ENCODE results near the gene CEP131. TPM values are rescaled to one million over a fixed set of nuclear protein-coding genes. Genes with fewer than 3 reads are reported as not detected.
A peak's percentile ranks its signal among the peaks of the same experiment; 100 is the strongest.

CEP131 gene
- total RNA-seq, 1 experiment from 2014 or later: 33.8 TPM

DNA sequence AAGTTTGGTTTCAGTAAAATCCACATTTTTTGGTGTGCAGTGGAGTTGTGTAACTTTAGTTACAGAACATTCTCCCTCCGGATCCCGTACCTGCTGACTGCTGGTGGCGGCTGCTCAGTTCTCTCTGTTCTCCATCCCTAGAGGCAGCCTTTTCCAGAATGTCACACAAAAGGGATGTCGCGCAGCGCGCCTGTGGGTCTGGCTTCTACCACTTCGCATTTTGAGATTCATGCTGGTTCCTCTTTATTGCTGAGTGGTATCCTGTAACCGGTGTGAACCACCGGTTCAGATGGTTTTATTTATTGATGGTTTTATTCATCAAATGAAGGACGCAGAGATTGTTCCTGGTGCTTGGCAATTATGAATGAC is 981 bp upstream of the CEP131 start:
- DNase-seq (ENCODE audit: low read depth): no peak

- DNase-seq (ENCODE audit: low read depth): no peak
Observed at GRCh38 chr17:81222620-81222905, 202 bp downstream of the CEP131 start.

- no peak for DNase-seq (ENCODE audit: low read depth)
Observed at GRCh38 chr17:81221842-81222619, 734 bp downstream of the CEP131 start.

DNA sequence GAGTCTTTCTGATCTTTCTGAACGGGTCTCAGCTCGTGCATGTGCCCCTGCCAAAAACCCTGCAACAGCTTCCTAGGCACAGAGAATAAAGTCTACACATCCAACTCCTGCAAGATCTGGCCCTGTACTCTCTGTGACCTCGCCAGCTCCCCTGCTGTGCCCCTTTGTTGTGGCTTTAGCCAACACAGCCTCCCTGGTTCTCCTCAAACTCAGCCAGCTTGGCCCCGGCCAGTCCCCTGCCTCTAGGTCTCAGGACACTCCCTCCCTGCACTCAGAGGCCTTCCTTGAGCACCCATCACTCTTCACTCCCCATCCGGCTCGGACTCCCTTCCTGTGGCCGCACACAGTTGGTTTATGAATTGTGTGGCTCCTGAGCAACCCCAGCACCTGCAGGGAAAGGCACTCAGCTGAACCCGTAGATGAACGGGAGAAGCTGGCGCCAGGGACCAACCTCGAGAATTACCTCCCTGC is 1.4 kb downstream of the CEP131 start:
- DNase-seq (ENCODE audit: low read depth): no peak

- DNase-seq (ENCODE audit: low read depth): no peak
Observed at GRCh38 chr17:81219476-81220180, 3.1 kb downstream of the CEP131 start.

- no peak for DNase-seq (ENCODE audit: low read depth)
Observed at GRCh38 chr17:81218991-81219390, 3.8 kb downstream of the CEP131 start.

DNA sequence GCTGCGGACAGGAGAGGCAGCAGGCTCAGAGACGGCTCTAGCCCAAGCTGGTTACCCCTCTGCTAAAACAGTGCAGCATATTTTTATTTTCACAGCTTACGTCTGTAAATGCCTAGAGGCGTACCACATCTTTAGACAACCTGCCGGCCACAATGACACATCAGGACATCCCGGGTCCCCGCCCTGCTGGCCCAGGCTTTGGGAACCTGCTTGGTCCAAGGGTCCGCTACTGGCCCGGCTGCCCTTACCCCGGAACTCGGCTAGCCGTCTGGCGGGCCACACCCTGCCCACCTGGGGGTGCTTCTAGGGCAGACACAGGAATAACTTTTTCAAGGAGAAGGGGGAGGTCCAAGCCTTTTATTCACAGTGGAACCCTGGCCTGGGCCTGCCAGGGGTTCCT is 4.3 kb downstream of the CEP131 start:
- DNase-seq (ENCODE audit: low read depth): no peak

GRCh38 chr17:81217491-81217890 is 5.3 kb downstream of the CEP131 start:
- no peak for DNase-seq (ENCODE audit: low read depth)

DNA sequence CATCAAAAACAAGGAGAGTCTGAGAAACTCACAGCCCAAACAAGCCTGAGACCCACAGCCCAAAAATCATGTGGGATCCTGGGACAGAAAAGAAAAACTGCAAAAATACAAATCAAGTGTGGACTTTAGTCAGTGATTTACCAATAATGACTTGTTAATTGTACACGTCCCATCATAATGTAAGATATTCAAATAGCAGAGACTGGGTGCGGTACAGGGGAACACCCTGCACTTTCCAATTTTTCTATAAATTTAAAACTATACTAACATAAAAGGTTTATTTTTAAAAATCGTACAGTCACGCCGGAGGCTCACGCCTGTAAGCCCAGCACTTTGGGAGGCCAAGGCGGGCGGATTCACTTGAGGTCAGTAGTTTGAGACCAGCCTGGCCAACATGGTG is 8.8 kb downstream of the CEP131 start:
- DNase-seq (ENCODE audit: low read depth): no peak

- DNase-seq (ENCODE audit: low read depth): no peak
Observed at GRCh38 chr17:81212365-81212764, 10.4 kb downstream of the CEP131 start.

- DNase-seq (ENCODE audit: low read depth): no peak
Observed at GRCh38 chr17:81210868-81211267, 11.9 kb downstream of the CEP131 start.

DNA sequence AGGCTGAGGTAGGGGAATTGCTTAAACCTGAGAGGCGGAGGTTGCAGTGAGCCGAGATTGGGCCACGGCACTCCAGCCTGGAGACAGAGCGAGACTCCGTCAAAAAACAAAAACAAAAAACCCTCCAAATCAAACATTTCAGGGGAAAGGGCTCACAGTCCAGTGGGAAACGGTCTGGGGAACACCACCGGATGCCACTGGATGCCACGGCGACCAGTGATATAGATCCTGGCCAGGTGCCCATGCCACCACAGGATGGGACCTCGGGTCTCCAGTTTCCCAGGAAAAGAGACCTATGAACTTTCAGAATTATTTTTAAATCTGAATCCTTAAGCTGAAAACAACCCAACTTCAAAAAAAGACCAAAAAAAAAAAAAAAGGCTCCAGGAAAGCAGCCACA is 12.3 kb downstream of the CEP131 start:
- DNase-seq (ENCODE audit: low read depth): no peak

DNA sequence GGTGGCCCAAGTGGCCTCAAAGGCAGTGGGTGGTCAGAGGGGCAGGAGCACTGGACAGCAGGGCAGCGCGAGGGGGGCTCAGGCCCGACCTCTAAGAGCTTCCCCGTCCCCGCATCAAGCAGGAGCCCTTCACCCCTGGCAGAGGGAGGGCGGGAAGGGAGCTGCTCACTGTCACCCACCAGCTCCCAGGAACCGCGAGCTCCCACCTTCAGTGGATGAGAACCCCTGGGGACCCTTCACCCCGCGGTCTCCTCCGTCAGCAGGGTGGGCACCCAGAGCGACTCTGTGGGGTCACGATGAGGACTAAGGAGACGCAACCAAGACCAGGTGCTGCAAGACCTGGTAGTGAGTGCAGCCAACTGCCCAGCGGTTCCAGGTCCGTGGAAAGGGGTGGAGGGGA is 13.6 kb downstream of the CEP131 start:
- DNase-seq (ENCODE audit: low read depth): no peak

- no peak for DNase-seq (ENCODE audit: low read depth)
Observed at GRCh38 chr17:81208651-81209050, 14.1 kb downstream of the CEP131 start.

DNA sequence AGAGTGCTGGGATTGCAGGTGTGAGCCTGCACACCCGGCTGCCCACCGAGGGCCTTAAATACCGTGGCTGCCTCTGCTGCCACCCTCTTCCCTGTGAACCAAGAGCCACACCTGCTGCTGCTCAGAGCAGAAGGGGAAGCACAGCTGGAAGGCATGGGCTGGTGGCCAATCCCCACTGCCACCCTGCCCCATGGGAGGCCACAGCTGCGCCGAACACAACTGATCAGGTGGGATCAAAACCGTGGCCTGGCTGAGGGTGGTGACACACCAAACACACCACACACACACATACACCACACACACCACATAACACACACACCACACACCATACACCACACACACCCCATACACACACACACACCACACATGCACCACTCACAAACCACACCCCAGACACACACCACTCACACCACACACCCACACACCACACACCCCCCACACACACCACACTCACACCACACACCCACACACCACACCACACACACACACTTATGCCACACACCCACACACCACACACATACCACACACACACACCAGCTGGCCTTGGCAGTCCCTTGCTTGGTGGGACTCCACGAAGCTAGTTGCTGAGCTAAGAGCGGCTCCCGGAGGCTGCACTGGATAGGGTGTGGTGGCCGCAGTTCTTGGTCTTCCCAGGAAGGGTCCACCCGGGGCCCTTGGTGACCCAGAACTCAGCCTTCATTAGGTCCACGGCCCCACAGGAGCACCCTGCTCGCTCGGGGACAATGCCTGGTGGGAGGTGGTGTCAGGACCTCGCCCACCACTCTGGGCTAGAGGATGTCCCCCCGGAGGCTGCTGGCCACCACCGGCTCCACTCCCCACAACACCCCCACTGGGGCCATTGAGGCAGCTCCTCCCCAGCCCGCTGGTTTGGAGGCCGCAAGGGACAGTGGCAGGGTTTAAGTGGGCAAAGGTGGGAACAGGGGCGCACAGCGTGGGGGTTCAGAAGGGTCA is 14.9 kb downstream of the CEP131 start:
- DNase-seq (ENCODE audit: low read depth): no peak

GRCh38 chr17:81206657-81207056 is 16.1 kb downstream of the CEP131 start:
- DNase-seq (ENCODE audit: low read depth): no peak

DNA sequence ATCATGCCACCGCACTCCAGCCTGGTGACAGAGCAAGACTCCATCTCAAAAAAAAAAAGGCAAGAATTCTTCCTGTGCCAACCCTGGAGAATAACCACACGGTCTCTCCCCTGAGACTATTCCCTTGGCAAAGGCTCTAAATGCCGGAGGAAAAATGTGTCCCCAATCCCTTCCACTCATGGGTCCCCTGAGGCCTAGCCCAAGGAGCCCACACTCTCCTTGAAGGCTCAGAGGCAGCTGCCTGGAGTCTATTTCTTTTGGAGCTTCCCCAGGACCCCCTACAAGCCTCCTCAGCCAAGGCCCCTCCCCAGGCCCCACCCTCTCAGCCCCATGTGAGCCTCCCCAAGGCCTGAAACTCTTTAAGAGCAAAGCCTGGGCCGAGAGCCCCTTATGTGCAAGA is 16.6 kb downstream of the CEP131 start:
- DNase-seq (ENCODE audit: low read depth): no peak

DNA sequence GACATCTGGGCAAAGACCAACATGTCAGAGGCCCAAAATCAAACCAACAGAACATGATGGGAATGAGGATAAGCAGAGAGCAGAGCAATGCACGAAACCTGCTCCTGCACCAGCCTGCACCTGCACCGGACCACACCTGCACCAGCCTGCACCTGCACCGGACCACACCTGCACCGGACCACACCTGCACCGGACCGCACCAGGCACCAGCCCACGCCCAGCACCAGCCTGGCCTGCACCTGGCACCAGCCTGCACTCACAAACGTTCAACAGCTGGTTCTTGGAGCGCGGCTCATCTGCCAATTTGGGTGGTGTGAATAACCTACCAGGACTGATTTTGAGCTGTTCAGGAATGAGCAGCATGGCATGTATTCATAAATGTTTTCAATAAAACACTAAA is 18.2 kb downstream of the CEP131 start:
- no peak for DNase-seq (ENCODE audit: low read depth)

GRCh38 chr17:81203136-81203535 is 19.6 kb downstream of the CEP131 start:
- DNase-seq (ENCODE audit: low read depth): no peak

GRCh38 chr17:81202318-81202717 is 20.4 kb downstream of the CEP131 start:
- no peak for DNase-seq (ENCODE audit: low read depth)

DNA sequence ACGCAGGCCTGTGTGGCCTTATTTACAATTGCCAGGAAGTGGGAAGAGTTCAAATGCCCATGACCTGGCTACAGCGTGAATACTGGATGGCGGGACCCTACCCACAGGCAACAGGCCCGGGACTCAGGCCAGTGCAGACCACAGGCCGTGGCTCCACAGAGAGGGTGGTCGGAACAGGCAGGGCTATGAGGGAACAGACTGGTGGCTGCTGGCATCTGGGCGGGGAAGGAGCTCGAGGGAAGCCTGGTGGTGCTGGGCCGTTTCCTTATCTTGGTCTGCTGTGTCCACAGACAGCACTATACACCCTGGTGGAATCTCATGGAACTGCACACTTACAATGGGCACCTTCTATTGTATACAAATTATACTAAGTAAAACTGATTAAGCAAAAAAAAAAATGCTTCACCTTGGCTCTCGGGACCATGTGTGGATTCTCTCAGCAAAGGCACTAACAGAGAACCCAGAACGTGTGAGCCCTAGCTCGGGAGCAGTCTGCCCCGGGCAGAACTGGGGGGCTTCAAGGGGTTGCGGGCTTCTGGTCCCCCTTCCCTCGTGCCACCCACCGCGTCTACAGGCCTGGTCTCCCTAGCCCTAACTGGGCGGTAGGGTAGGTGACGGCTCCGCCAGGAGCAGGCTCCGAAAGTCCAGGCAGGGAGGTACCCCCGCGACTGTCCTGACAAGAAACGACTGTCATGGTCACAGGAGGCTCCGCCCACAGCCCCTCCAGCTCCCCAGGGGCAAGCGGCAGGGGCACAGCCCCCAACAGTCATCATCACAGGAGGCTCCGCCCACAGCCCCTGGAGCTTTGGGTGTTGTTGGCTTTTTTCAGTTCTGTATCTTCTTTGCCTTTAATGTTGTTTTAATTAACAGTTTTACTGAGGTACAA is 21.8 kb downstream of the CEP131 start:
- DNase-seq (ENCODE audit: low read depth): peak; percentile 77
